AG09319 (cell line): Measurements from ENCODE around the gene ATP6V0D1.

Experiments used
- DNase-seq: peaks from one replicate; pipeline ENCODE4 v3.0.0-alpha.2; 2010; ENCODE audit warnings: low read depth; ENCODE audit errors: extremely low read depth
- TF ChIP-seq, protein P1 (sequence below): IDR thresholded peaks from 2 replicates; pipeline ENCODE4 v1.5.1; 2011; ENCODE audit warnings: low read depth, mild to moderate bottlenecking, inconsistent platforms, low read length, moderate library complexity

Gene ATP6V0D1

DNA sequence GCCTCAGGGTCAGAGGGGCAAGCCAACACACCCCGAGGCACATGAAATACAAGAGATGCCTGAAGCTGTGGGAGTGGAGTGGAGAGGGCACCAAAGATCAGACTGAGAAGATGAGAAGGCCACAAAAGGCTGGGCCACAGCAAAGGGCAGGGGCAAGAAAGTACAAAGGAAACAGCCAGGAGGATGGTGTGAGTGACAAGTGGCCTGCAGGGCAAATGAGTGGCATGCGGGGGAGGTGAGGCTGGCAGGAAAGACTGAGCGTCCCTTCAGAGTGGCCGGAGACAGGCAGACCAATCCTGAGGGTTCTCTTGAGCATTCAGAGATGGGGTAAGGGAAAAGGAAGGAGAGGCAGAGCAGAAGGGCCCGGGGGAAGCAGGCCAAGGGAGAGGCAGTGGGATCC, 26.9 kb downstream of the ATP6V0D1 start:
- TF ChIP-seq, protein P1, sequence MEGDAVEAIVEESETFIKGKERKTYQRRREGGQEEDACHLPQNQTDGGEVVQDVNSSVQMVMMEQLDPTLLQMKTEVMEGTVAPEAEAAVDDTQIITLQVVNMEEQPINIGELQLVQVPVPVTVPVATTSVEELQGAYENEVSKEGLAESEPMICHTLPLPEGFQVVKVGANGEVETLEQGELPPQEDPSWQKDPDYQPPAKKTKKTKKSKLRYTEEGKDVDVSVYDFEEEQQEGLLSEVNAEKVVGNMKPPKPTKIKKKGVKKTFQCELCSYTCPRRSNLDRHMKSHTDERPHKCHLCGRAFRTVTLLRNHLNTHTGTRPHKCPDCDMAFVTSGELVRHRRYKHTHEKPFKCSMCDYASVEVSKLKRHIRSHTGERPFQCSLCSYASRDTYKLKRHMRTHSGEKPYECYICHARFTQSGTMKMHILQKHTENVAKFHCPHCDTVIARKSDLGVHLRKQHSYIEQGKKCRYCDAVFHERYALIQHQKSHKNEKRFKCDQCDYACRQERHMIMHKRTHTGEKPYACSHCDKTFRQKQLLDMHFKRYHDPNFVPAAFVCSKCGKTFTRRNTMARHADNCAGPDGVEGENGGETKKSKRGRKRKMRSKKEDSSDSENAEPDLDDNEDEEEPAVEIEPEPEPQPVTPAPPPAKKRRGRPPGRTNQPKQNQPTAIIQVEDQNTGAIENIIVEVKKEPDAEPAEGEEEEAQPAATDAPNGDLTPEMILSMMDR = no peak
- no peak for DNase-seq

GRCh38 chr16:67451704-67452435, 29.1 kb downstream of the ATP6V0D1 start:
- no peak for DNase-seq
- TF ChIP-seq, protein P1 = no peak

GRCh38 chr16:67451061-67451703, 29.8 kb downstream of the ATP6V0D1 start:
- TF ChIP-seq, protein P1 = no peak
- DNase-seq = no peak

GRCh38 chr16:67449739-67450138, 31.2 kb downstream of the ATP6V0D1 start:
- TF ChIP-seq, protein P1 = no peak
- DNase-seq = no peak

DNA sequence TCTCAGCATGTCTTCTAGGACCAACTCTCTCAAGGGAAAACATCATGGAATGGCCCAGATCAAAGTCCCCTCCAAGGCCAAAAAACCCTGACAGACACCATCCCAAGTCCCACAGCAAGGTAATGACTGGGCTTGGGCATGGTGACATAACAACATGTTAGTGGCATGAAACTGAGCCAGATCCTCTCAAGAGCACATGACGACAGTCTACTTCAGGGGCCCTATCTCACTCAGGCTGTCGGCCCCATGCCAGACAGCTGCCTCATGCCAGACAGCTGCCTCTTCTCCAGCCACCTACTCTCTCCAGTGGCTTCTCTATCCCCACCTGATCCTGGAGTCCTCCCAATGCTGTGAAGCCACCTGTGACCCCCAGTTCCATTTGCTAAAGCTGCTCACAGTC, 31.6 kb downstream of the ATP6V0D1 start:
- TF ChIP-seq, protein P1 = no peak
- DNase-seq = no peak

GRCh38 chr16:67448580-67448979, 32.4 kb downstream of the ATP6V0D1 start:
- TF ChIP-seq, protein P1 = no peak
- no peak for DNase-seq

DNA sequence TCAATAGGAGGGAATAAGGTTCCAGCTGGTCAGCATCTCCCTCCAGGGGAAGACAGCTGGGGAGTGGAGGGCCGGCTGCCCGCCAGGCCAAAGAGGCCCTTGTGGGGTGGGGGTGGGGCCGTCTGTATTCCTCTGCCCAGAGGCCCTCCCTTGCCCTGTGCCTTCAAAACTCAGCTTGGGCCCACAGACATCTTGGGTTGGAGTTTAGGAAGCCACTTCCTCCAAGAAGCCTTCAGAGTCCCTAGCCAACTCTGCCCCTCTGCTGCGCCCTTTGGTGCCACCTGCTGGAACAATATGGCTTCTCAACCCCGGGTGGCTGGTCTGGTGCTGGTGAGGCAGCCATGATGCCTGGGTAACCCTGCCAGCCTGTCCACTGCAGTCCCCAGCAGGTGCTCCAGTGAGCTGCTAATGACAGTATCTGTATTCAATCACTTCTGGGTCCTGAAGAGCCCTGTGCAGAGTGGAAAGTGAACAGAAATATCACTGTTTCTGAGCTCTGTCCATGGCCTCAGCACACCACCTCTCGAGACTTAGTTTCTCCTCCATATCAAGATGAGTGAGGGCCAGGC, 33.4 kb downstream of the ATP6V0D1 start:
- DNase-seq = no peak
- TF ChIP-seq, protein P1 = peak; percentile 57
